HepG2 (cell line): ENCODE data around the gene NT5C2. TPM values are rescaled to one million over a fixed set of nuclear protein-coding genes. Genes with fewer than 3 reads are reported as not detected.

ENCODE experiments used
- ATAC-seq: fragments of 200-7000 bp; cut with Tn5 transposase; 3 replicates; pipeline ENCODE4 v1.9.1; 2020; ENCODE audit warnings: mild to moderate bottlenecking, moderate library complexity
- BruUV-seq: library from RNA; stranded (reverse); fragments of 400-500 nt; replicated peaks from 2 replicates; lab custom pipeline; 2021; lab: Mats Ljungman, UMichigan
- CTCF ChIA-PET: fragments of 300-600 bp; formaldehyde crosslinking; extraction: SDS; loops from one replicate; lab custom pipeline; 2021; ENCODE audit warnings: low total read pairs, inconsistent platforms, low intra/inter-chr PET ratio; lab: Yijun Ruan, JAX
- POLR2A ChIA-PET: fragments of 350-600 bp; sonication (Branson Sonifier 250); formaldehyde crosslinking; loops from one replicate; lab custom pipeline; 2020; ENCODE audit warnings: antibody characterized with exemption, inconsistent platforms; lab: Yijun Ruan, JAX
- DNase-seq: peaks from one replicate; pipeline ENCODE4 v3.0.0-alpha.2; 2015; ENCODE audit warnings: low spot score
- FAIRE-seq: peaks from 3 replicates; lab custom pipeline; 2011; peaks lifted over from hg19 to GRCh38; lab: Jason Lieb, UNC
- H2AFZ ChIP-seq: one replicate; pipeline ENCODE4 v1.6.1; 2011; ENCODE audit warnings: low read length, inconsistent platforms
- H3K27ac ChIP-seq: fragments of 300-600 bp; 3 replicates; pipeline ENCODE4 v1.8.0; 2011; ENCODE audit warnings: mixed run types, mild to moderate bottlenecking, mixed read lengths, low read length, inconsistent platforms; ENCODE audit not compliant: insufficient read depth; ENCODE audit errors: extremely low read length
- H3K27me3 ChIP-seq, 2 experiments: fragments of 200-600 bp in 1 of 2; 2 replicates in 1 of 2; 3 replicates in 1 of 2; pipeline versions ENCODE4 v1.6.0 to v1.8.0; 2011; ENCODE audit warnings: low read length in 2 of 2, mild to moderate bottlenecking in 2 of 2, moderate library complexity in 2 of 2, inconsistent platforms in 1 of 2; ENCODE audit not compliant: insufficient read depth in 2 of 2, control insufficient read depth in 1 of 2
- H3K36me3 ChIP-seq, 2 experiments: fragments of 200-600 bp in 1 of 2; replicated peaks in 1 of 2; 2 replicates in 1 of 2; 3 replicates in 1 of 2; pipeline versions ENCODE4 v1.5.1 to v1.8.0; 2011; ENCODE audit warnings: low read length in 2 of 2, inconsistent platforms in 1 of 2; ENCODE audit not compliant: insufficient read depth in 2 of 2, control insufficient read depth in 1 of 2
- H3K4me1 ChIP-seq: 2 replicates; pipeline ENCODE4 v1.5.1; 2012; ENCODE audit warnings: low read length, inconsistent platforms; ENCODE audit not compliant: insufficient read depth
- H3K4me2 ChIP-seq: 2 replicates; pipeline ENCODE4 v1.6.0; 2011; ENCODE audit warnings: low read depth, low read length, inconsistent platforms
- H3K4me3 ChIP-seq, 3 experiments: fragments of 200-600 bp in 1 of 3; sonication (generic), shearing (Covaris generic) in 1 of 3; replicated peaks in 1 of 3; 2 replicates each; pipeline ENCODE4 v1.5.1; 2011 to 2016; ENCODE audit warnings: low read length in 3 of 3, inconsistent platforms in 2 of 3, low read depth in 2 of 3, mild to moderate bottlenecking in 2 of 3, control low read depth in 1 of 3, mixed read lengths in 1 of 3; ENCODE audit not compliant: insufficient read depth in 1 of 3
- H3K79me2 ChIP-seq: one replicate; pipeline ENCODE4 v1.6.1; 2011; ENCODE audit warnings: low read length, inconsistent platforms; ENCODE audit not compliant: insufficient read depth
- H3K9ac ChIP-seq: 2 replicates; pipeline ENCODE4 v1.6.0; 2011; ENCODE audit warnings: mild to moderate bottlenecking, low read depth, low read length, inconsistent platforms; ENCODE audit not compliant: insufficient read depth
- H3K9me3 ChIP-seq: 2 replicates; pipeline ENCODE4 v1.5.1; 2012; ENCODE audit warnings: mild to moderate bottlenecking, low read length
- H4K20me1 ChIP-seq: 2 replicates; pipeline ENCODE4 v1.6.0; 2011; ENCODE audit warnings: inconsistent platforms, mild to moderate bottlenecking, low read length, moderate library complexity; ENCODE audit not compliant: insufficient read depth
- CBX1 ChIP-seq: IDR thresholded peaks from one replicate; pipeline ENCODE4 v1.6.1; 2016; ENCODE audit warnings: antibody characterized with exemption, low read depth
- CEBPB ChIP-seq: IDR thresholded peaks from 2 replicates; pipeline ENCODE4 v1.6.1; 2011; ENCODE audit warnings: low read depth, low read length, improper control_type of control experiment, borderline replicate concordance
- IRX3 ChIP-seq: sonication (generic); formaldehyde crosslinking; IDR thresholded peaks from 2 replicates; pipeline ENCODE4 v1.8.1; 2023; ENCODE audit warnings: mild to moderate bottlenecking, low read depth, missing genetic modification reagents, borderline replicate concordance
- NAIF1 ChIP-seq: sonication (generic); formaldehyde crosslinking; IDR thresholded peaks from 2 replicates; pipeline ENCODE4 v1.5.0; 2020; ENCODE audit warnings: mild to moderate bottlenecking, missing genetic modification reagents, borderline replicate concordance
- SIX1 ChIP-seq: sonication (generic); formaldehyde crosslinking; IDR thresholded peaks from 2 replicates; pipeline ENCODE4 v1.4.0; 2020; ENCODE audit warnings: missing genetic modification reagents, borderline replicate concordance
- ZEB1 ChIP-seq: IDR thresholded peaks from 2 replicates; pipeline ENCODE4 v1.6.1; 2012; ENCODE audit warnings: mild to moderate bottlenecking, low read depth, inconsistent platforms; ENCODE audit not compliant: insufficient replicate concordance
- ZHX2 ChIP-seq, 2 experiments: sonication (generic) in 1 of 2; formaldehyde crosslinking in 1 of 2; IDR thresholded peaks; 2 replicates each; pipeline versions ENCODE4 v1.6.1 to v1.9.0; 2014 to 2022; ENCODE audit warnings: antibody characterized with exemption in 1 of 2, borderline replicate concordance in 1 of 2, inconsistent platforms in 1 of 2, low read depth in 1 of 2, missing genetic modification reagents in 1 of 2
- ZNF253 ChIP-seq: sonication (generic); formaldehyde crosslinking; IDR thresholded peaks from 2 replicates; pipeline ENCODE4 v1.8.0; 2022; ENCODE audit warnings: mild to moderate bottlenecking, missing genetic modification reagents, borderline replicate concordance
- ZNF619 ChIP-seq: sonication (generic); formaldehyde crosslinking; IDR thresholded peaks from 2 replicates; pipeline ENCODE4 v1.4.0; 2020; ENCODE audit warnings: mild to moderate bottlenecking, missing genetic modification reagents
- ZNF709 ChIP-seq: sonication (generic); formaldehyde crosslinking; IDR thresholded peaks from 2 replicates; pipeline ENCODE4 v1.5.0; 2020; ENCODE audit warnings: mild to moderate bottlenecking, missing genetic modification reagents
- ZNF775 ChIP-seq: sonication (generic); formaldehyde crosslinking; IDR thresholded peaks from 2 replicates; pipeline ENCODE4 v1.4.0; 2020; ENCODE audit warnings: missing genetic modification reagents, mild to moderate bottlenecking, moderate library complexity, borderline replicate concordance
- WGBS: methylation state at CpG from one replicate; pipeline ENCODE4 v1.1.6; 2017; ENCODE audit warnings: low lambda C conversion rate; 5-methylcytosine and 5-hydroxymethylcytosine counted together
- in situ Hi-C: cut with HindIII; loops from 2 replicates; pipeline ENCODE4 v1.10.0; 2017; ENCODE audit warnings: low pct_unique_long_range_greater_than_20kb; ENCODE audit not compliant: extremely low pct_ligation_motif_present
- intact Hi-C: fragments of 100-400 bp; cut with micrococcal nuclease; formaldehyde crosslinking; loops from one replicate; pipeline ENCODE4 v1.10.0; 2022; ENCODE audit not compliant: unreplicated experiment
- polyA plus RNA-seq, 8 experiments: library from polyadenylated mRNA; depleted of rRNA in 3 of 8; stranded (reverse) in 7 of 8; unstranded in 1 of 8; fragments of >200 nt; fragmentation: Illumina TruSeq in 4 of 8; extraction: Trizol in 4 of 8; gene quantifications; 2 replicates each; pipeline versions ENCODE4 v1.2.1 to v1.2.3, GENCODE V29; 2011 to 2016; ENCODE audit warnings: low read depth in 4 of 8, missing spikeins in 1 of 8, mixed read lengths in 1 of 8; ENCODE audit not compliant: insufficient read depth in 1 of 8
- total RNA-seq, 5 experiments: library from RNA; depleted of rRNA; stranded (reverse); fragments of >200 nt; fragmentation: Illumina TruSeq; extraction: Trizol; gene quantifications; 2 replicates each; pipeline ENCODE4 v1.2.3, GENCODE V29; 2016; ENCODE audit warnings: low read depth in 1 of 5

NT5C2 gene
- total and polyA plus RNA-seq, 2 of the 13 experiments (the other 11 are each of a cell fraction or from before 2014, with no cell fraction given) = 40.6 to 55.2 TPM

DNA sequence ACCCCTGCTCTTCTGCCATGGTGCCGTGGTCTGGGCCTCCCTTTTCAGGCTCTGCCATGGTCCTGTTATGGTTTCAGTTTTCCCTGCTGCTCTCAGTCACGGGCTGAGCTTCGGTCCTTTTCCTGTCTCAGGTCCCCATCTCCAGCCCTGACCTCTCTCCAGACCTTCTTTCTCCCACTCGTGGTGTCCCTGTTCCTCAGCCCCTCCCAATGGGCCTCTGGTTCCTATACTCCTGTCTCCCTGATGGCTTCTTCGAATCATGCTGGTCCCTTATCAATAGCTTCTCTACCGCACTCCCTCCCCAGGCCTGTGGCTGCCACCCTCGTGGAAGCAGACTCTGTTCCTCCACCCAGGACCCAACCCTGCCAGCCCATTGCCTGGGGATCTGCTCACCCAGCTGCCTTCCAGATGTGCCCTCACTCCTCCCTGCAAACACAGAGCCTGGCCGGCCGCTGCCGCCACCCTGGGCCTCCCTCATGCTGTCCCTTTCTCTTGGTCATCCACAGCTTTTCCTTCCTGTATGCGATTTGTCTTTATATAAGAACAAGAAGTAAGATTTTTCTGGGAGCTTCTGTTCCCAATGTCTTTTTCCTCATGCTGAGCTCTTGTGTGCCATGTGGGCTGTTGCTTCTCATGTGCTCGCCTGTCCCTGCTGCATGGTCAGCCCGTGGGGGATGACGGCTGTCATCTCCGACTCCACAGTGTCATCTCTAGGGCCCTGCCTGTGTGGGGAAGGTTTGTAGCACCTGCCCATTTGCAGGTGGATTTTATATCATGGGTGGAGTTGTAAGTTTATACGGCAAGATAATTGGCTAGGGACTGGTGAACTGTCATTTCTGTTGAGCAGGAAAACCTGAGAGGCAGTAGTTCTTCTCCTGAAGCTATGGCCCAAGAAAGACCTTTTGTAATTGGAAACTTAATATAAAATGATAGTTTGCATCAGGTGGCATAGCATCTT lies 126.7 kb downstream of the NT5C2 start:
- H3K9me3 ChIP-seq = no peaks in the 10 kb centered on the region
- H3K36me3 ChIP-seq = peaks cover 6 to 20% of the 10 kb centered on the region in 2 experiments
- no peak overlapping the region for H3K4me2 ChIP-seq
- no peaks in the 10 kb centered on the region for H3K79me2 ChIP-seq
- in situ Hi-C loops = loop anchor here (5.0 to 25.0 kb wide), 3 partner anchors 149 to 329 kb away; partner anchors contain the start of genes CNNM2 and WBP1L
- CTCF ChIA-PET = no interaction called here
- no peaks in the 10 kb centered on the region for H3K4me1 ChIP-seq
- ATAC-seq = no peak
- no peak for DNase-seq
- intact Hi-C loops = no loop called here
- H4K20me1 ChIP-seq = no peaks in the 10 kb centered on the region
- no peak overlapping the region for H3K4me3 ChIP-seq
- no TSS peak for BruUV-seq
- H3K9ac ChIP-seq = no peak overlapping the region
- H3K27me3 ChIP-seq = no peaks in the 10 kb centered on the region
- WGBS = 95% methylated on average over 16 of the region's 16 CpGs
- no peak overlapping the region for H2AFZ ChIP-seq
- TF ChIP-seq ZNF775 (no peak), ZNF709 (CRISPR knock-in tag) (no peak), CEBPB (no peak), ZNF619 (CRISPR knock-in tag) (no peak), ZNF253 (CRISPR knock-in tag) (no peak)
- FAIRE-seq = no peak
- no peak overlapping the region for H3K27ac ChIP-seq
- POLR2A ChIA-PET = no interaction called here

DNA sequence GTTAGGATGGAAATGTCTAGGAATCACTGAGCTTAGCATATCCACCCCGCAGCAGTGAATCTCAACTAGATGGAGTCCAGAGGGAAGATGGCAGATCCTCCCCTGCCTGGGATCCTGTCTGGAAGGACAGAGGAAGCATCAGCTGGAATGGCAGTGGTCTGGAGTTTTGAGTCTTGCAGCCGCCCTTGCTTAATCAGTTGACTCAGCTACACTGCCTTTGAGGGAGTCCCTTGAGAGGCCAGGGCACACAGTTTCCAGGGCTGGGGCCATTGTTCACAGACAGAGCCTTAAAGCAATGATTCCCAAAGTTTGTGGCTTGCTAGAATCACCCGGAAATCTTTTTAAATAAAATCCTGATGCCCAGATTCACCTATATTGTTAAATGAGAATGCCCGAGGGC lies 128.1 kb downstream of the NT5C2 start:
- no peak overlapping the region for H3K27ac ChIP-seq
- no TSS peak for BruUV-seq
- no peak overlapping the region for H2AFZ ChIP-seq
- ATAC-seq (no peak), FAIRE-seq (no peak), DNase-seq (no peak)
- POLR2A ChIA-PET = interaction anchor here (1.0 kb wide), 1 partner anchor 148 kb away, joined by 4 read pairs; no protein-coding TSS in a partner anchor
- no peaks in the 10 kb centered on the region for H3K79me2 ChIP-seq
- no peaks in the 10 kb centered on the region for H3K4me1 ChIP-seq
- no peak overlapping the region for H3K4me2 ChIP-seq
- no peaks in the 10 kb centered on the region for H3K9me3 ChIP-seq
- H4K20me1 ChIP-seq = no peaks in the 10 kb centered on the region
- CTCF ChIA-PET = no interaction called here
- no peaks in the 10 kb centered on the region for H3K27me3 ChIP-seq
- intact Hi-C loops = no loop called here
- WGBS = 89% methylated on average over 3 of the region's 4 CpGs
- no peak overlapping the region for H3K9ac ChIP-seq
- H3K4me3 ChIP-seq = no peak overlapping the region
- H3K36me3 ChIP-seq = peaks cover 6 to 15% of the 10 kb centered on the region in 2 experiments
- in situ Hi-C loops = loop anchor here (5.0 to 25.0 kb wide), 3 partner anchors 148 to 328 kb away; partner anchors contain the start of genes CNNM2 and WBP1L
- TF ChIP-seq SIX1 (no peak), NAIF1 (CRISPR knock-in tag) (no peak), ZHX2 (IDR thresholded peaks at IDR 0.05; ENCODE audit: low read depth) (no peak), ZHX2 (CRISPR knock-in tag; IDR thresholded peaks at IDR 0.05; ENCODE audit: borderline replicate concordance) (no peak), IRX3 (CRISPR knock-in tag) (no peak), CBX1 (no peak), ZEB1 (no peak)
